HG02588 (cell line): ENCODE results near the gene ANKRD9.
A peak's percentile ranks its signal among the peaks of the same experiment; 100 is the strongest.
"Not testable (repeated sequence)": the region's sequence is repeated elsewhere in the genome, so short reads cannot be mapped to it uniquely, and the experiment has no call there.

Source experiments
- ATAC-seq: cut with Tn5 transposase; IDR thresholded peaks from one replicate; pipeline ENCODE4 v1.9.1; 2021; ENCODE audit warnings: mild to moderate bottlenecking, moderate library complexity; ENCODE audit not compliant: unreplicated experiment

The ANKRD9 gene

DNA sequence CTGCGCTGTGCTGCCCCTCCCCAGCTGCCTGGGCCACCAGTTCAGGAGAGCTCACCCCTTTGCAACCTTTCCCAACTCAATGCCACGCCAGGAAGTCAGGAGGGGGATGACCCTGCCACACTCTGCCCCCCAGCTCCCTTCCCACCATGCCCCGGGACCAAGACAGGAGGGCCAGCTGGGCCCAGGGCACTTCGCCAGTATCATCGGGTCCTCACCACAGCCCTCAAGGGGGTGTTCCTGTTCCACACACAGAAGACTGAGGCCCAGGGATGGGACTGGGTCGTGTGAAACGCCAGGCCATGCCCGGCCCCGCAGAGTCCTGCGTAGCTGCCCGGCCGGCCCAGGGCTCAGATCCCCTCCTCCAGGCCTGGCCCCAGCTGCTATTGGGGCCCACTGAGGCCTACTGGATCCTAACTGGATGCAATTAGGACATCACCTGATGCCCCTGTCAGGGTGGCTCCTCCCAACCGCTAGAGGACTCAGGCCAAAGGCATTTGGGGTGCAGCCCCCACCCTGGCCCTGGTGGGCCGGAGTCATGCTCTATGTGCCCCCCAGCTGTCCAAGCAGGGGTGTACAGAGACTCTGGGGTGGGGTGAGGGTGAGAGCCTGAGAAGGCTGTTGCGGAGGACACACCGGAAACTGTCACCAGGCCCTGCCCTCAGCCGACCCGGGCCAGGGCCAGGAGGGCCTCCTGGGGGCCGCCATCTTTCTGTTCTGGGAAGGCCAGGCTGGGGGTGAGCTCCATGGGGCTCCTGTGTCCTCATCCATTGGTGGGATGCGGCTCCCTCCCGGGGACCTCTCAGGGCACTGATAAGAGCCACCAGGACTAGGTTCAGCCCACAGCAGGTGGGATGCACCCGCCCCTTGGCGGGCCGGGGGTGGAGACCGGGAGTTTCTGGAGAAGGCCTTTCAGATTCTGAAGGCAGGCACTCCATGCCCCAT lies 29.3 kb upstream of the ANKRD9 start:
- no peak for ATAC-seq

GRCh38 chr14:102537981-102538601 lies 28.5 kb upstream of the ANKRD9 start:
- no peak for ATAC-seq

- no peak for ATAC-seq
Observed at GRCh38 chr14:102532204-102532658, 22.7 kb upstream of the ANKRD9 start.

- ATAC-seq, result no peak
Observed at GRCh38 chr14:102530828-102531478, 21.4 kb upstream of the ANKRD9 start.

- ATAC-seq, result no peak
Observed at GRCh38 chr14:102528431-102529170, 19.0 kb upstream of the ANKRD9 start.

DNA sequence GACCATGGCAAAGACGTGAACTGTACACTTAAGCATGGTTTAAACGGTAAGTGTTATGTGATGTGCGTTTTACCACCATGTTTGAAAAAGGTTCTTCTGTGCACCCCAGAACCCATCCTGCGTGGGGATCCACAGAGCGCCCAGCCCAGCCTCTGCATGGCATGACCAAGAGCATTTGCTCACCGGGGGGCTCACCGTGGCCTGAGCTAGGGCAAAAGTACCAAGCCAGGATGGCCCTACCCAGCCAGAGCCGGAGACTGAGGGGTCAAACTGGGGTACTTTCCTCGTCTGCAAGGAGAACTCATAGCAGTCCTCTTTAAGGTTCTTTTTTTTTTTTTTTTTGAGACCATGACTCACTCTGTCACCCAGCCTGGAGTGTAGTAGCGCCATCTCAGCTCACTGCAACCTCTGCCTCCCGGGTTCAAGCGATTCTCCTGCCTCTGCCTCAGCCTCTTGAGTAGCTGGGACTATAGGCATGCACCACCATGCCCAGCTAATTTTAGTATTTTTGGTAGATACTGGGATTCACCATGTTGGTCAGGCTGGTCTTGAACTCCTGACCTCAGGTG lies 16.4 kb upstream of the ANKRD9 start:
- no peak for ATAC-seq

DNA sequence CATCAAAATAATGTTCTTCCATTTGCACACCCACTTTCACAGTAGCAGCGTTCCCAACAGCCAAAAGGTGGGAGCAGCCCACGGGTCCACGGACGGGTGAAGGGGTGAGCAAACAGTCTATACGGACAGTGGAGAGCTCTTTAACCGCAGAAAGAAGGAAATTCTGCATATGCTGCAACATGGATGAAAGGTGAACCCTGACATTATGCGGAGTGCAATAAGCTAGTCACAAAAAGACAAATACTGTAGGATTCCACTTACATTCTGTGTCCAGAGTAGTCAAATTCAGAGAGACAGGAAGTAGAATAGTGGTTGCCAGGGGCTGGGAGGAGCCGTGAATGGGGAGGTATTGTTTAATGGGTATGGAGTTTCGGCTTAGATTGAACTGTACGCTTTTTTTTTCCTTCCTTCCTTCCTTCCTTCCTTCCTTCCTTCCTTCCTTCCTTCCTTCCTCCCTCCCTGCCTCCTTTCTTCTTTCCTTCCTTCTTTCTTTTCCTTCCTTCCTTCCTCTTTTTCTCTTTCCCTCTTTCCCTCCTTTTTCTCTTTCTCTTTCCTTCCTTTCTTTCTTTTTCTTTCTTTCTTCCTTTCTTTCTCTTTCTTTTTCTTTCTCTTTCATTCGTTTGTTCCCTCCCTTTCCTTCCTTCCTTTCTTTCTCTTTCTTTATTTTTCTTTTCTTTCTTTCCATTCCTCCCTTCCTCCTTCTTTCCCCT lies 15.8 kb upstream of the ANKRD9 start:
- ATAC-seq, result peak; percentile 4

GRCh38 chr14:102524451-102525218 lies 15.1 kb upstream of the ANKRD9 start:
- peak; percentile 96 for ATAC-seq

DNA sequence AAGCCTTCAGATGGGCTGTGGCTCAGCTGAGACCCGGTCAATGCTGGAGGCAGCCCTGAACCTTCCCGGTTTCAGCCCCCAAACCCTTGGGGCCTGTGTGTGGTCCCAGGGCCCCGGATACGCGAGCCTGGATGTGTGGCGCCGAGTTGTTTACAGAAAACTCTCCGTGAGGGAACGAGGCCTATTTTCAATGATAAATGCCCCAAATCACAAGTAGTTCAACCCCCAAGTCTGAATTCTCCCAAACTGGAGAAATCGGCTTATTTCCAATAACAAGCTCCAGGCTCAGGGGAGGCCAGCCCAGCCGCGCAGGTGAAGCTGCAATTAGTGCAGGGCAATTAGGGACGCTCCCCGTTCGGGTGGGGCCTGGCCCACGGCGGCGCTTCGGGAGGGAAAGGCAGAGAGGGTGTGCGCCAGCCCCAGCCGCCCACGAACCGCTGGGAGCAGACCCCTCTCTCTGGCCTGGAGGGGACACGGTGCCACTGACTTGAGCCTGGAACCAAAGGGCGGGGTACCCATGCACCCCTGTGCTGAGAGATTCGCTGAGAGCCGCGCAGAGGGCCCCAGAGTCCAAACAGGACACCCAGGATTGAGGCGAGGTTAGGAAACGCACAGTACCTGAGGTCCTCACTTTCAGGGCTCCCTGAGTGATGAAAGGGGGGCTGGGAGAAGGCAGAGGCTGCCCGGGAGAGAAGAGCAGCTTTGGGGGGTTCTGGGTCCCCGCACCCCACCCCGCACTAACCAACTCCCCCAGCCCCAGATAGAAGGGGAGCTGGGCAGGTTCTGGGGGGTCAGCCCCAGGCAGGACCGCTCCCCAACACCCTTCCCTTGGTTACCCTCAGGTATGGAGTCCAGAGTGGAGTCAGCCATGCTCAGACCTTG lies 14.2 kb upstream of the ANKRD9 start:
- ATAC-seq, result peak; percentile 6

DNA sequence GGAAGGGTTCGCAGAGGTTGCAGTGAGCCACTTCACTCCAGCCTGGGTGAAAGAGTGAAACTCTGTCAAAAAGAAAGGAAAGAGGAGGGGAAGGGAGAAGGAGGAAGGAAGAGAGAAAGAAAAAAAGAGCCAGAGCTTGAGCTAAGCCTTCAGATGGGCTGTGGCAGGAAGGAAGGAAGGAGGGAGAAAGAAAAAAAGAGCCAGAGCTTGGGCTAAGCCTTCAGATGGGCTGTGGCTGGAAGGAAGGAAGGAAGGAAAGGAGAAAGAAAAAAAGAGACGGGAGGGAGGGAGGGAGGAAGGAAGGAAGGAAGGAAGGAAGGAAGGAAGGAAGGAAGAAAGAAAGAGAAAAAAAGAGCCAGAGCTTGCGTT lies 13.6 kb upstream of the ANKRD9 start:
- no peak for ATAC-seq

DNA sequence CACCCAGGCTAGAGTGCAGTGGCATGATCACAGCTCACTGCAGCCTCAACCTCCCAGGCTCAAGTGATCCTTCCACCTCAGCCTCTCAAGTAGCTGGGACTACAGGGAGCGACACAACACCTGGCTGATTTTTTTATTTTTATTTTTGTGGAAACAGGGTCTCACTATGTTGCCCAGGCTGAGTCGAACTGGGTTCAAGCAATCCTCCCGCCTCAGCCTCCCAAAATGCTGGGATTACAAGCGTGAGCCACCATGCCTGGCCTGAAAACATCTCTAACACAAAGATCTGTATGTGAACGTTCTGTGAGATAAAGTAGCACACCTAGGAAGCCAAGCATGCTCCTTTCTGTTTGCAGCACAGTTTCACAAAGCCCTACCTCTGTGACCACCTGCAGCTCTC lies 10.1 kb upstream of the ANKRD9 start:
- ATAC-seq, result not testable (repeated sequence)

- ATAC-seq, result no peak
Observed at GRCh38 chr14:102518063-102518648, 8.6 kb upstream of the ANKRD9 start.

DNA sequence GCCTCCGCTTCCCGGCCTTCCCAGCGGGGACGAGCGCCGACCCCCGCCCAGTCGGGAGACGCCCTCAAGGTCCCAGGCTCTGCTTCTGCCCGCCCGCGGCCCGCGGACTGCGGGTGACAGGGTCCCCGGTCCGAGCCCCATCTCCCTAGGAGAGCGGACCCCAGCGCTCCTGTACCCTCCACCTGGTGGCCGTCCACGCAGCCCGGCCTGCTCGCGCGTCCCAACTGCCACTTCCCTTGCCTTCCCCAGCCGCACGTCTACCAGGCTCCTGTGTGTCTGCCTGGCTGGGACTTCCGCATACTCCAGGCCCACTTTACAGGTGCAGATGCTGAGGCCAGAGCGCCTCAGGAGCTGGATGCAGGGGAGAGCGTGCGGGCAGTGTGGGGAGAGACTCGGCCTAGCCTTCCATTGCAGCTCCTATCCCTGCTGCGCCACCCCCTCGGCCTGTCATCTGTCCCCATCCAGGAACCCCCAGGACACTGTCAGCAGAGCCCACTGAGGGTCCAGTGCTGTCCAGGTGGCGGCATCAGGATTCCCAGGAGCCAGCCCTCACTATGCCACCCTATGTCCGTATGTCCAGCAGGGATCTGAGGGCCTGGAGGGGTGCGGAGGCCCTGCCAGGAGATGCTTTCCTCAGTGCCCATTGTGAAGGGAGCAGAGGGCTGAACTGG lies 8.0 kb upstream of the ANKRD9 start:
- peak; percentile 6 for ATAC-seq

- peak; percentile 51 for ATAC-seq
Observed at GRCh38 chr14:102516531-102517391, 7.2 kb upstream of the ANKRD9 start.

DNA sequence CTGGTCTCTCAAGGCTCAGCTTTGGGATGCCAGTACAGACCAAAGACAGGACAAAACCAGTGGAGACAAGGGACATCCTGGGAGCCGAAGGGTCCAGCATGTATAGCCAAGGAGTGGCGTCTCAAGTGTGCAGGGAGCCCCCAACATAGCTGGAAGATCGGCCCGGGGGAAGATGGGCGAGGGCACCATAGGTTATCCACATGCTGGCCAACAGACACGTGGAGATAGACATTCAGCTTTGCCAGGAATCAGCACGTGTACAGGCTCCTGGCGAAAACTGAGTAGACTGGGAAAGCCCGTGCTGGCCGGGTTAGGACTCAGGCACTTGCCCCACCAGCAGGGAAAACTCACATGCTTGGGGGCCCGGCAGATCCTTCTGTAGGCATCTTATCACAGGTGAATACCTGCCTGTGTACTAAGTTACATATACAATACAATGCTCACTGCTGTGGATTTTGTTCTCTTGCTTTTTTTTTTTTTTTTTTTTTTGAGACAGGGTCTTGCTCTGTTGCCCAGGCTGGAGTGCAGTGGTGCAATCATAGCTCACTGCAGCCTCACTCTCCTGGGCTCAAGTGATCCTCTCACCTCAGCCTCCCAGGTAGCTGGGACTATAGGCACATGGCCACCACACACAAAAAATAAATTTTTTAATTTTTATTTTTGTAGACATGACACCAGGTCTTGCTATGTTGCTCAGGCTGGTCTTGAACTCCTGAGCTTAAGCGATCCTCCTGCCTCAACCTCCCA lies 5.6 kb upstream of the ANKRD9 start:
- no peak for ATAC-seq
